GM13976 (cell line): ENCODE measurements around the gene EIF4E2.
"Not testable (repeated sequence)": the region's sequence is repeated elsewhere in the genome, so short reads cannot be mapped to it uniquely, and the experiment has no call there.

ENCODE experiments used
- DNase-seq: peaks from one replicate; pipeline ENCODE4 v3.0.0; 2012; ENCODE audit warnings: low spot score
- CTCF ChIP-seq: IDR thresholded peaks from 2 replicates; pipeline ENCODE4 v1.5.1; 2012; ENCODE audit warnings: borderline replicate concordance, mild to moderate bottlenecking; ENCODE audit not compliant: insufficient read depth; ENCODE audit errors: extremely low read depth, missing control alignments, control extremely low read depth
- in situ Hi-C: fragments of 300-500 bp; cut with MboI; formaldehyde crosslinking; loops from one replicate; pipeline ENCODE4 v1.12.0; 2022; ENCODE audit warnings: low sequenced_read_pairs, mixed read lengths, inconsistent platforms; ENCODE audit not compliant: unreplicated experiment

Gene EIF4E2

GRCh38 chr2:232563580-232563979 lies 13.1 kb downstream of the EIF4E2 start:
- DNase-seq = no peak
- in situ Hi-C loops = no loop called here
- no peak for TF ChIP-seq CTCF

- TF ChIP-seq CTCF = no peak
- no peak for DNase-seq
- in situ Hi-C loops = no loop called here
These were observed 17.2 kb downstream of the EIF4E2 start for GRCh38 chr2:232567721-232568120.

DNA sequence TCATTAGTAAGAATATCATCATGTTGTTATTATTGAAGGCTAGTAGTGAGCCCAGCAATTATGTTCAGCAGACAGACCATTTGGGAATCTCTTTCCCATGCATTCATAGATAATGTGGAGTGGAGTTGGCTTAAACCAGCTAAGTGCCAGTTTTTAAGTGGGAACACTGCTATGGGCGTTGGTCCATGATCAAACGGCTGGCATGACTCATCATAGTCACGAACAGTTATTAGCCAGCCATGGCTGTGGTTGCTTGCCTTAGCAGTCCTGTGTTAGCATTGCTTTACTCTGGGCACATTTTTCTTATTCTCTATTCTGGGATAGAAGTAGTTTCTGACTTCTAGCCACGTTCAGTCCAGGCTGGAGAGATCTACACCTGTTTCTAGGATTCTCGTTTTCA lies 17.7 kb downstream of the EIF4E2 start:
- no peak for TF ChIP-seq CTCF
- in situ Hi-C loops = no loop called here
- DNase-seq = no peak

DNA sequence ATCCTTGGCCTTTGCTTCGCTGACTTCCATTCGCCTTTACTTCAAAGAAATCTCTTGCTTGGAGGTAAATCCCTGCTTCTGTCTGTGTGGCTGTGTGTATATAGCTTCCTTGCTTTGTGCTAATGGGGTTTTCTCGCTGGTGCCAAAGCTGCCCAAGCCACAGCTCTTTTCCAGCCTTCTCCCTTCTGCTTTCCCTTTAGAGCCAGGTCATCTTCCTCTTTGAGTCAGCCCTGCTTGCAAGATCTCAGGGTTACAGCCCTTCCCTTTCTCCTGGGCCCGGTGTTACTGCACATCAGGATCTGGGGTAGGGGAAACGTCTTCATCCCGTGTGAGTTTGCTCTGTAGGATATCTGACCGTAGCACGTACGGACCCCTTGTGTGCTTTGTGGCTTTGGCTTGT lies 19.1 kb downstream of the EIF4E2 start:
- TF ChIP-seq CTCF = no peak
- in situ Hi-C loops = no loop called here
- DNase-seq = no peak

GRCh38 chr2:232570481-232570880 lies 20.0 kb downstream of the EIF4E2 start:
- DNase-seq, in situ Hi-C loops: not testable (repeated sequence)

DNA sequence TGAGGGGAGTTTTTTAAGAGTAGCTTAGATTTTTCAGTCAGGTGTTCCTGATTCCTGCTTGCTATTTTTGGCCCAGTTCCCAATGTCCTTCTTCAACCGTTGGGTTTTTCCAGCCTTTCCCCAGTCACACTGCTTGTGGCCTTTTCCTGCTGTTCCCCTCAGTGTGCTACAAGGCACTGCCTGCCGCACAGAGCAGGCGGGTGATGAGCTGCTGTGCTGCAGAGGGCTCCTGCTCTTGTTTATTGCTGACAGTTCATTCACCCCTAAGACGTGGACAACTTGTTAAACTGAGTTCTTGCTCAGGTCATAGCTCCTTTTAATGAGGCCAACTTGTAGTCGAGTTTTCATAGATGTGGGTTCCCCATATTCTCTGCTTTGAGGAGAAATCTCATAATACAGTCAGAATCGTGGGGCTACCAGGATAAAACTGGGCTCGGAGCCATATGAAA lies 20.6 kb downstream of the EIF4E2 start:
- in situ Hi-C loops = no loop called here
- no peak for DNase-seq
- no peak for TF ChIP-seq CTCF

- TF ChIP-seq CTCF = no peak
- no peak for DNase-seq
- in situ Hi-C loops = no loop called here
These were observed 22.6 kb downstream of the EIF4E2 start for GRCh38 chr2:232573042-232573441.
